Measurements from ENCODE around the gene TMEM116.
"Not testable (repeated sequence)": the region's sequence is repeated elsewhere in the genome, so short reads cannot be mapped to it uniquely, and the experiment has no call there.

The TMEM116 gene

DNA sequence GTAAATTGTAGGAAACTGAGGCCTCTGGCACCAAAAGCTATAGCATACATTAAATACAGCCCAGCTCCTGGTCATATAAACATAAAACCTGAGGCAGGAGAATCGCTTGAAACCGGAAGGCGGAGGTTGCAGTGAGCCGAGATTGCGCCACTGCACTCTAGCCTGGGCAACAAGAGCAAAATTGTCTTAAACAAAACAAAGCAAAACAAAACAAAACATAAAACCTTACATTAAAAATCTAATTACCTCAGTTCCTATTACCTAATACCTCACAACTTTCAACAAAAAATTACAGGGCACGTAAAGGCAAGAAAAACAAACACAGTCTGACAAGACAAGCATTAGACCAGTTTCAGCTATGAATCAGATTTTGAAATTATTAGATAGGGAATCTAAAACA lies 36.7 kb downstream of the TMEM116 start:
- DNase-seq (ENCODE audit: low read depth), result no peak
- H3K4me3 ChIP-seq (ENCODE audit: low read depth, low read length), result no peak overlapping the region
- in situ Hi-C loops (cut with HindIII; ENCODE audit: low sequenced_read_pairs), result no loop called here
- TF ChIP-seq, protein P1, sequence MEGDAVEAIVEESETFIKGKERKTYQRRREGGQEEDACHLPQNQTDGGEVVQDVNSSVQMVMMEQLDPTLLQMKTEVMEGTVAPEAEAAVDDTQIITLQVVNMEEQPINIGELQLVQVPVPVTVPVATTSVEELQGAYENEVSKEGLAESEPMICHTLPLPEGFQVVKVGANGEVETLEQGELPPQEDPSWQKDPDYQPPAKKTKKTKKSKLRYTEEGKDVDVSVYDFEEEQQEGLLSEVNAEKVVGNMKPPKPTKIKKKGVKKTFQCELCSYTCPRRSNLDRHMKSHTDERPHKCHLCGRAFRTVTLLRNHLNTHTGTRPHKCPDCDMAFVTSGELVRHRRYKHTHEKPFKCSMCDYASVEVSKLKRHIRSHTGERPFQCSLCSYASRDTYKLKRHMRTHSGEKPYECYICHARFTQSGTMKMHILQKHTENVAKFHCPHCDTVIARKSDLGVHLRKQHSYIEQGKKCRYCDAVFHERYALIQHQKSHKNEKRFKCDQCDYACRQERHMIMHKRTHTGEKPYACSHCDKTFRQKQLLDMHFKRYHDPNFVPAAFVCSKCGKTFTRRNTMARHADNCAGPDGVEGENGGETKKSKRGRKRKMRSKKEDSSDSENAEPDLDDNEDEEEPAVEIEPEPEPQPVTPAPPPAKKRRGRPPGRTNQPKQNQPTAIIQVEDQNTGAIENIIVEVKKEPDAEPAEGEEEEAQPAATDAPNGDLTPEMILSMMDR (IDR thresholded peaks at IDR 0.05; ENCODE audit: low read depth, low read length, missing control alignments), result no peak

GRCh38 chr12:111975161-111975931 lies 37.6 kb downstream of the TMEM116 start:
- TF ChIP-seq, protein P1 (IDR thresholded peaks at IDR 0.05; ENCODE audit: low read depth, low read length, missing control alignments), result no peak
- in situ Hi-C loops (cut with HindIII; ENCODE audit: low sequenced_read_pairs), result no loop called here
- DNase-seq (ENCODE audit: low read depth), result no peak
- H3K4me3 ChIP-seq (ENCODE audit: low read depth, low read length), result no peak overlapping the region

GRCh38 chr12:111971800-111972199 lies 41.2 kb downstream of the TMEM116 start:
- TF ChIP-seq, protein P1 (IDR thresholded peaks at IDR 0.05; ENCODE audit: low read depth, low read length, missing control alignments), result no peak
- in situ Hi-C loops (cut with HindIII; ENCODE audit: low sequenced_read_pairs), result no loop called here
- no peak for DNase-seq (ENCODE audit: low read depth)
- H3K4me3 ChIP-seq (ENCODE audit: low read depth, low read length), result no peak overlapping the region

GRCh38 chr12:111964935-111965334 lies 48.0 kb downstream of the TMEM116 start:
- TF ChIP-seq, protein P1 (IDR thresholded peaks at IDR 0.05; ENCODE audit: low read depth, low read length, missing control alignments), result no peak
- in situ Hi-C loops (cut with HindIII; ENCODE audit: low sequenced_read_pairs), result no loop called here
- H3K4me3 ChIP-seq (ENCODE audit: low read depth, low read length), result no peak overlapping the region
- DNase-seq (ENCODE audit: low read depth), result no peak

- DNase-seq (ENCODE audit: low read depth); in situ Hi-C loops (cut with HindIII; ENCODE audit: low sequenced_read_pairs); H3K4me3 ChIP-seq (ENCODE audit: low read depth, low read length): not testable (repeated sequence)
Measured at GRCh38 chr12:111959518-111959917, 53.4 kb downstream of the TMEM116 start.

DNA sequence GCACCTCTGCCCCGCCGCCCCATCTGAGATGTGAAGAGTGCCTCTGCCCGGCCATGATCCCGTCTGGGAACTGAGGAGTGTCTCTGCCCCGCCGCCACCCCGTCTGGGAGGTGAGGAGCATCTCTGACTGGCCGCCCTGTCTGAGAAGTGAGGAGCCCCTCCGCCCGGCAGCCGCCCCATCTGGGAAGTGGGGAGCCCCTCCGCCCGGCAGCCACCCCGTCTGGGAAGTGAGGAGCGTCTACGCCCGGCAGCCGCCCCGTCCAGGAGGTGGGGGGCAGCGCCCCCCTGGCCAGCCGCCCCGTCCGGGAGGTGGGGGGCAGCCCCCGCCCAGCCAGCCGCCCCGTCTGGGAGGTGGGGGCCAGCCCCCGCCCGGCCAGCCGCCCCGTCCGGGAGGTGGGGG lies 55.7 kb downstream of the TMEM116 start:
- in situ Hi-C loops (cut with HindIII; ENCODE audit: low sequenced_read_pairs); H3K4me3 ChIP-seq (ENCODE audit: low read depth, low read length); DNase-seq (ENCODE audit: low read depth): not testable (repeated sequence)

- no peak for DNase-seq (ENCODE audit: low read depth)
- TF ChIP-seq, protein P1 (IDR thresholded peaks at IDR 0.05; ENCODE audit: low read depth, low read length, missing control alignments), result no peak
- no peak overlapping the region for H3K4me3 ChIP-seq (ENCODE audit: low read depth, low read length)
- in situ Hi-C loops (cut with HindIII; ENCODE audit: low sequenced_read_pairs), result no loop called here
Measured at GRCh38 chr12:111954969-111955368, 58.0 kb downstream of the TMEM116 start.
